ENCODE results near the gene IL1RAP.

DNA sequence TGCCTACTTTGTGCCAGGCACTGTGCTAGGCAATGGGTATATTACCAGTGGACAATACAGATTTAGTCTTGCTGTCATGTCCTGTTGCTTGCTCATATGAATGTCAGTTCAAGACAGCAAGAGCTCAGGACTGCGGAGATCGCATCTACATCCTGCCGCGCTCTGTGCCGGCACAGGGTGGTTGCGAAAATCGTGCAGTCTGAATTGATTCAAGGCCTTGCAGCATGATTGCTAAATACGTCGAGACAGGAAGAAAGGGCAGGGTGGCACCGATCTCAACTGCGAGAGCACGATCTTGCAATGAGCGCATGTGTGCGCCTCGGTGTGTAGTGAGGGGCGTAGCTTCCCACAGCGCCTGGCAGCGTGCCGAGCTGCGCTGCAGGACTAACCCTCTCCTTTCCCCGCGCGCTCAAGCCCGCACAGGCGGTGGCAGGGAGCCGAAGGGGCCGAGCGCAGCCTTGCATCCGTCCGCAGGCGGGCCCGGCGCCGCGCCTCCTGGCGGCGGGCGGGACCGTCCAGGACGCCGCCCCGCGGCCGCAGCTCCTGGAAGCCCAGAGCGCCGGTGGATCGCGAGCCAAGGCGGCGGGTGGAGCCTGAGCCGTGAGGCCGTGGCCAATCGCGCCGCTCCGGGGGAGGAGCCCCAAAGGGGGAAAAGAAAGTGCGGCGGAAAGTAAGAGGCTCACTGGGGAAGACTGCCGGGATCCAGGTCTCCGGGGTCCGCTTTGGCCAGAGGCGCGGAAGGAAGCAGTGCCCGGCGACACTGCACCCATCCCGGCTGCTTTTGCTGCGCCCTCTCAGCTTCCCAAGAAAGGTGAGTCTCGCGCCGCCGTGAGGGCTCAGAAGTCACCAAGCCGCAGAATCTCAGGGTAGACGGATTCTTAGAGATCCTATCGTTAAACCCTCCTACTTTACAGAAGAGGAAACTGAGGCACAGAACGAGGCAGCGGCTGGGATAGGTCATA, at the start of gene IL1RAP:
- TF ChIP-seq FOS (IDR thresholded peaks at IDR 0.05; ENCODE audit: extremely low read depth, insufficient read length) (no peak), SNRNP70 (optimal IDR thresholded peaks at IDR 0.05; ENCODE audit: low read depth, low read length) (no peak), LARP7 (IDR thresholded peaks at IDR 0.05) (no peak), MYNN (IDR thresholded peaks at IDR 0.05) (no peak), MYNN (CRISPR knock-in tag; IDR thresholded peaks at IDR 0.05) (no peak), FOXP1 (CRISPR knock-in tag; IDR thresholded peaks at IDR 0.05) (no peak), NR2F6 (CRISPR knock-in tag; IDR thresholded peaks at IDR 0.05) (no peak), SOX6 (IDR thresholded peaks at IDR 0.05) (no peak), NELFE (IDR thresholded peaks at IDR 0.05; ENCODE audit: insufficient read depth, insufficient read length) (no peak), ZBTB8A (IDR thresholded peaks at IDR 0.05; ENCODE audit: partially characterized antibody) (no peak)
